KBM-7 (cell line): Measurements from ENCODE around the gene ENHO.
"Not testable (repeated sequence)": the region's sequence is repeated elsewhere in the genome, so short reads cannot be mapped to it uniquely, and the experiment has no call there.

Source experiments
- DNase-seq: peaks from one replicate; pipeline ENCODE4 v3.0.0-alpha.2; 2015
- in situ Hi-C: fragments of 300-500 bp; cut with MboI; formaldehyde crosslinking; loops from 2 replicates; pipeline ENCODE4 v1.14.3; 2020; ENCODE audit warnings: low sequenced_read_pairs, low pct_unique_long_range_greater_than_20kb, mixed read lengths

Gene ENHO

DNA sequence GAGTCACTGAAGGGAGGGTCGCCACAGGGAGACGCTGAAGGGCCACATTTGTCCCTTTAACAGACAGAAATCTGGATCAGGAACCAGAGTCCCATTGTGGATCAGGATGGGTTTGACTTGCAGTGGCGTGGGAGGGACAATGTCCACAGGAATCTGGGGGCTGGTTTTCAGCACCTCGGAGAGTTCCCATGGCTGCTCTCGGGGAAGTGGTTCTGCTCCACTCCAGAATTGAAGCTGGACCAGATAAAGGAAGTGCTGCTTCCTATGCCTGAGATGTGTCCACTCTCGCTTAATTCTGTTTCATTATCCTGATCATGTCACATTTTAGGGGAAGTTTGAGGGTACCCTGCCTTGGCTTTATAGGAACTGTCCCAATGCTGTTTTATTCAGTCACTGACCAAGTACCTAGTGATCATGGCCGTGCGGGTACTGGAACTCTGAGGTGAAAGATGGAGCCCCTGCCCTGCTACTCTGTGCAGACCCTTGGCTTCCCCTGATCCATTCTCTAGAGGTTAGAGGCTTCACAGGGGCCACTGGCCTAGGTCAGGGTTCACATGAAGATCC, 28.7 kb downstream of the ENHO start:
- in situ Hi-C loops: loop anchor here (10.0 kb wide), 1 partner anchor 59 kb away; no protein-coding TSS in a partner anchor
- DNase-seq: peak; percentile 54

DNA sequence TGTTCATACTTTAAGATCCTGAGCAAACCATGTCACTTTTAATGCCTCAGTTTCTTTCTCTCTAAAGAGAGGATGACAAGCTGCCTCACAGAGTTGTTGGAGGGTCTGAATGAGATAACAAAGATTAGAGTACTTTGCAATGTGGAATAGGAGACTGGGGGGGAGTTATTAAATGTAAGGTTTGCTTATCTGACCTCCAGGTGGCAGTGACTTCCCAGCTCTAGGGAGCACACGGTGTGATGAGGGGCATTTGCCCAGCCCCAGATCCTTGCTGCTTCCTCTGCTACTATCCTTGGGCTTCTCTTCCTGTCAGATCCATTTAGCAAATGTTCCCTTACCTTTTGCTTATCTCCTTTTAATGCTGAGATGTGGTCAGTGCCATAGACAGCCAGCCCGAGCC, 30.7 kb downstream of the ENHO start:
- in situ Hi-C loops: loop anchor here (10.0 kb wide), 1 partner anchor 57 kb away; no protein-coding TSS in a partner anchor
- DNase-seq: no peak

GRCh38 chr9:34491596-34491995, 31.2 kb downstream of the ENHO start:
- DNase-seq: no peak
- in situ Hi-C loops: loop anchor here (10.0 kb wide), 1 partner anchor 57 kb away; no protein-coding TSS in a partner anchor

- DNase-seq: no peak
- in situ Hi-C loops: loop anchor here (10.0 kb wide), 1 partner anchor 56 kb away; no protein-coding TSS in a partner anchor
Measured at GRCh38 chr9:34490760-34491159, 32.0 kb downstream of the ENHO start.

DNA sequence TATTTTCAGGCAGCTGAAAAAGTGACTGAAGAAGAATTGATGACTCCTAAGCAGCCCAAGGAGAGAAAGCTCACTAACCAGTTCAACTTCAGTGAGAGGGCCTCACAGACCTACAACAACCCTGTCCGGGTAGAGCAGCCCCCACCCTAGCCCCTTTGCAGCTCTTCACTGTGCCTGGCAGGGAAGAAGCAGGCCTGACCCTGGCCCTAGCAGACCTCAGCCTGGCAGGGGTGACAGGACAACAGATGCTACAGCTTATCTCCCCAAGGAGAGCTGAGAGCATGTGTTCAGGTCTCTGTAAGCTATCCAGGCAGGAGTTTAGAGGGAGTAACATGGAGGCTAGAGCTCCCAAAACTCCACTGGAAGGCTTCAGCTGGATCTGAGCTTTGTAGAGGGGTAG, 32.4 kb downstream of the ENHO start:
- no peak for DNase-seq
- in situ Hi-C loops: loop anchor here (10.0 kb wide), 1 partner anchor 56 kb away; no protein-coding TSS in a partner anchor

DNA sequence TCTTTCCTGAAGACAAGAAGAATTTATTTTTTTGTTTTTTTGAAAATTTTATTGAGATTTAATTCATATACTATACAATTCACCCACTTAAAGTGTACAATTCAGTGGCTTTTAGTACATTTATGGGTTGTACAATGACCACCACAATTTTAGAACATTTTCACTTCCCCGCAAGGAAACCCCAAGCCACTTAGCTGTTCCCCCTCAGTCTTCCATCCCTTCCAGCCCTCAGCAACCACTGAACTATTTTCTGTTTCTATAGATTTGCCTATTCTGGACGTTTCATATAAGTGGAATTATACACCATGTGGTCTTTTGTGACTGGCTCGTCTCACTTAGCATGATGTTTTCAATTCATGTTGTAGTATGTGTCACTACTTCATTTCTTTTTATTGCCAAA, 36.2 kb downstream of the ENHO start:
- no peak for DNase-seq
- in situ Hi-C loops: no loop called here

DNA sequence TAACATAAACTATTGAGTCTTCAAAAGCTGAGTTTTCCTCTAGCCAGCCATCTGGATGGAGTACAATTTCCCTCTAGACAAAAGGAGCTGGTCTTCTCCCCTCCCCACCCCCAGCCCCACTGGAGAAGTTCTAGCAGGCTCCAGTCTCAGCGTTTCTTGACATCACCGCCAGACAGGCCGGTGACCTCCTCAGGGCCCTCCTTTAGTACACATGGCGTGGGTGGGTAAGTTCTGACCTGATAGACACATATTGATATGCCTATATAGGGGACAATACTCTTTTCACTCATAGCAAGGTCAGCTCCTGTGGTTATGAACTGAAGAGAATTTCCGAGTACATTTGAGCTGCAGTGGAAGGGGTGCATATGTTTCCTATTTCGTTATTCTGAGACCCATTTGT, 37.0 kb downstream of the ENHO start:
- in situ Hi-C loops: no loop called here
- no peak for DNase-seq

DNA sequence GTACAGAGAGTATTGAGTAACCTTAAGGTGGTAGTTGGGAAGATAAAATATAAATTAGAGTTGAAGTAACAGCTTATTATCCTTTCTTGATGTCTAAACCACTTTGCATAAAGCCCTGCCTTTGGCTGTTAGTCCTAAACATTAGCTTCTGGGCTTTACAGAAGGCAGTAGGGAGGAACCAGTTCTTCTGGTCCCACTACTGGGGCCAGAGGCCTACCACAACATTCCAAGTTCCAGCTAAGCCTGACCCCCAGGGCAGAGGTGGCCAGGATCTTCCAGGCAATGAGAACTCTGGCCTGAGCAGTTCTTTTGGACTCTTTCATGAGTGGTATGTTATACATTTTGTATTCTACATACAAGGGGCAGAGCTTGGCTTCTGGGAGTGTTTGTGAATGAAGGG, 38.1 kb downstream of the ENHO start:
- in situ Hi-C loops: no loop called here
- DNase-seq: no peak

DNA sequence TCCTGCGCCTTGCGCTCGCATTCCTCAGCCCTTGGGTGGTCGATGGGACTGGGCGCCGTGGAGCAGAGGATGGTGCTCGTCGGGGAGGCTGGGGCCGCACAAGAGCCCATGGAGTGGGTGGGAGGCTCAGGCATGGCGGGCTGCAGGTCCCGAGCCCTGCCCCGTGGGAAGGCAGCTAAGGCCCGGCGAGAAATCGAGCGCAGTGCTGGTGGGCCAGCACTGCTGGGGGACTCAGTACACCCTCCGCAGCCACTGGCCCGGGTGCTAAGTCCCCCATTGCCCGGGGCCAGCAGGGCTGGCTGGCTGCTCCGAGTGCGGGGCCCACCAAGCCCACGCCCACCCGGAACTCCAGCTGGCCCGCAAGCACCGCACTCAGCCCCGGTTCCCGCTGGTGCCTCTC, 40.0 kb downstream of the ENHO start:
- in situ Hi-C loops, DNase-seq: not testable (repeated sequence)

DNA sequence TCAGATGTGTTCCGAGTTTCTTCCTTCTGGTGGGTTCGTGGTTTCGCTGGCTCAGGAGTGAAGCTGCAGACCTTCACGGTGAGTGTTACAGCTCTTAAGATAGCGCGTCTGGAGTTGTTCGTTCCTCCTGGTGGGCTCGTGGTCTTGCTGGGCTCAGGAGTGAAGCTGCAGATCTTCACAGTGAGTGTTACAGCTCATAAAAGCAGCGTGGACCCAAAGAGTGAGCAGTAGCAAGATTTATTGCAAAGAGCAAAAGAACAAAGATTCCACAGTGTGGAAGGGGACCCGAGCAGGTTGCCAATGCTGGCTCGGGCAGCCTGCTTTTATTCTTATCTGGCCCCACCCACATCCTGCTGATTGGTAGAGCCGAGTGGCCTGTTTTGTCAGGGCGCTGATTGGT, 41.2 kb downstream of the ENHO start:
- DNase-seq, in situ Hi-C loops: not testable (repeated sequence)

DNA sequence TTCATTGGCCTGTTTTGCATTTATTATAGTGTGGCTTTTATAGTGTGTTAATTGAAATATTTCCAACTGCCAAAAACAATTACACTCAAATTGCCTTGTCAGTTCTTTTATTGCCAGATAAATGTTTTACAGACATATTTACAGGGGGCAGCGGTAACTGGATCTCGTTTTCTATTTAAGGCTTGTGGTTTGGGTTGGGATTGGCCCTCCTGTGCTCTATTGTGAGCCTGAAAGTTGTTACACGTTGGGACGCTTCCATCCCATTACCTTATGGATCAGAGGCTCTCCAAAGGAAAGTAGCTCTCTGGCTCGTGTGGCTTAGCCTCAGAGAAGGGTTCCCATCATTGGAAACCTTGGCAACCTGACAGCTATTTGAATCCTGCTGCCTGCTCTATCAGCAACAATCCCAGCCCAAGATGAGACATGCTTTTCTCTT, 43.3 kb downstream of the ENHO start:
- no peak for DNase-seq
- in situ Hi-C loops: no loop called here

- in situ Hi-C loops: no loop called here
- DNase-seq: no peak
Measured at GRCh38 chr9:34477541-34477940, 45.2 kb downstream of the ENHO start.

GRCh38 chr9:34475097-34475496, 47.7 kb downstream of the ENHO start:
- DNase-seq: no peak
- in situ Hi-C loops: no loop called here
